Kidney (tissue), 22 donors: ENCODE results near the gene CRYBA4. TPM values are rescaled to one million over a fixed set of nuclear protein-coding genes. Genes with fewer than 3 reads are reported as not detected.

ENCODE experiments used
- DNase-seq, 5 donors: peaks; one replicate each; pipeline ENCODE4 v3.0.0-alpha.2; 2013 to 2020
- FAIRE-seq: peaks from 2 replicates; lab custom pipeline; 2012; peaks lifted over from hg19 to GRCh38; lab: Jason Lieb, UNC
- H3K27ac ChIP-seq, 2 donors: one replicate each; pipeline ENCODE4 v1.7.0; 2013; ENCODE audit warnings: low read depth in 2 of 2, low read length in 2 of 2, inconsistent platforms in 1 of 2
- H3K27me3 ChIP-seq: one replicate; pipeline ENCODE4 v1.7.1; 2013; ENCODE audit warnings: low read length, inconsistent platforms; ENCODE audit not compliant: control insufficient read depth, insufficient read depth
- H3K36me3 ChIP-seq, 3 donors: one replicate each; pipeline versions ENCODE4 v1.7.0 to v1.7.1; 2013; ENCODE audit warnings: low read length in 3 of 3, control low read depth in 1 of 3, inconsistent platforms in 1 of 3; ENCODE audit not compliant: insufficient read depth in 3 of 3, control insufficient read depth in 2 of 3
- H3K4me1 ChIP-seq, 3 donors: one replicate each; pipeline versions ENCODE4 v1.7.0 to v1.7.1; 2013; ENCODE audit warnings: low read length in 3 of 3, inconsistent platforms in 1 of 3, low read depth in 1 of 3; ENCODE audit not compliant: control insufficient read depth in 2 of 3, insufficient read depth in 2 of 3
- H3K4me3 ChIP-seq, 3 donors: one replicate each; pipeline versions ENCODE4 v1.7.0 to v1.8.1; 2013; ENCODE audit warnings: low read length in 3 of 3, control low read depth in 1 of 3, inconsistent platforms in 1 of 3
- H3K9ac ChIP-seq, 3 donors: one replicate each; pipeline versions ENCODE4 v1.7.0 to v1.7.1; 2013; ENCODE audit warnings: low read length in 3 of 3, control low read depth in 1 of 3, inconsistent platforms in 1 of 3
- H3K9me3 ChIP-seq, 3 donors: one replicate each; pipeline versions ENCODE4 v1.7.0 to v1.7.1; 2013; ENCODE audit warnings: low read length in 3 of 3, control low read depth in 1 of 3, inconsistent platforms in 1 of 3; ENCODE audit not compliant: control insufficient read depth in 2 of 3, insufficient read depth in 1 of 3
- intact Hi-C: fragments of 100-400 bp; cut with DNase I; formaldehyde crosslinking; loops from one replicate; pipeline ENCODE4 v1.11.1; 2022
- long read RNA-seq, 10 donors: library from polyadenylated mRNA in 1 of 10; unstranded in 1 of 10; transcript quantifications; one replicate each; pipeline ENCODE4 v2.0.0 and lab custom pipeline, GENCODE V29; 2021 to 2026
- polyA plus RNA-seq: library from polyadenylated mRNA; stranded (reverse); fragments of 350-450 nt; fragmentation: Illumina TruSeq; extraction: RNeasy Lipid Tissue Mini Kit (QIAGEN cat#74804); gene quantifications from one replicate; pipeline ENCODE4 v1.2.3, GENCODE V29; 2014; ENCODE audit warnings: low read depth, low replicate concordance; ENCODE audit not compliant: insufficient read depth
- total RNA-seq: library from RNA; stranded (reverse); fragmentation: NEBNext Ultra II Directional; extraction: Animal tissue kit (Norgen Biotek cat#: 25700); gene quantifications from one replicate; pipeline ENCODE4 v1.2.1, GENCODE V29; 2021
- TF ChIP-seq, protein P1 (sequence below): IDR thresholded peaks from 3 replicates; pipeline ENCODE4 v1.5.1; 2012; ENCODE audit warnings: mild to moderate bottlenecking, moderate library complexity, borderline replicate concordance; ENCODE audit not compliant: insufficient read depth; ENCODE audit errors: extremely low read depth
- donor health status: control.
- donor health status: control.
- donor health status: control.
- donor health status: control.
- donor health status: control.
- donor health status: DM: yes; HTN: yes; CAD: no.
- donor health status: Normal renal cell carcinoma (clear cell type).

The CRYBA4 gene
- 0.41 TPM for total RNA-seq
- polyA plus RNA-seq: not detected
- long read RNA-seq, donor 1: 0 reads
- long read RNA-seq, donor 2: 0 reads
- long read RNA-seq, donor 3: 0 reads
- long read RNA-seq, donor 4: 0 reads
- long read RNA-seq, donor 5: 0 reads
- long read RNA-seq, donor 6: 0 reads
- long read RNA-seq, donor 7: 0 reads
- long read RNA-seq, donor 8: 0 reads
- long read RNA-seq, donor 9: 0 reads
- long read RNA-seq, donor 10: 0 reads

DNA sequence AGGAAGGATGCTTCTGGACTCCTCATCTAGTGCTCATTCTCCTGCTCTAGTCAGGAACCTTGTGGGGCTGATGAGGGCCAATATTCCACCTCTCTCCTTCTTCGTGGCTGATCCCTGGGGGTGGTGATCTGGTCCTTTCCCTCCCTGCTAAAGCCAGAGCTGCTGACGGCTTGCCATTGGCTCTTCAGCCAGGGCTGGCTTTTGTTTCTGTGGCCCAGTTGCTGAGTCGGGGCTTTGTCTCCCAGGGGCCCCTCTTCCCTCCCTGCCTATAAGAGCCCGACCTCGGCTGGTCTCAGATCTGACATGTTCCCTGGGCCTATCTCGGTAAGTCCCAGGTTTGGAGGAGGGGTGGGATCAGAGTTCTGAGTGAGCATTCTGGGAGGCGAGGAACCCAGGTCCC is at the start of gene CRYBA4:
Gene CRYBA4 (plus strand): TSS at position 301 of the 400 bp plus-strand sequence. CDS start 634 bp downstream, outside the sequence.
- Histone ChIP-seq H3K9ac (no peak within 1 kb of the TSS), H3K4me3 (no peak within 1 kb of the TSS), H3K4me1 (no peaks in the 10 kb centered on the region), H3K27ac (no peak within 1 kb of the TSS), H3K9me3 (no peaks in the 10 kb centered on the region), H3K27me3 (no peaks in the 10 kb centered on the region), H3K36me3 (no peaks in the 10 kb centered on the region)
- DNase-seq (no peak), FAIRE-seq (no peak)
- TF ChIP-seq, protein P1, sequence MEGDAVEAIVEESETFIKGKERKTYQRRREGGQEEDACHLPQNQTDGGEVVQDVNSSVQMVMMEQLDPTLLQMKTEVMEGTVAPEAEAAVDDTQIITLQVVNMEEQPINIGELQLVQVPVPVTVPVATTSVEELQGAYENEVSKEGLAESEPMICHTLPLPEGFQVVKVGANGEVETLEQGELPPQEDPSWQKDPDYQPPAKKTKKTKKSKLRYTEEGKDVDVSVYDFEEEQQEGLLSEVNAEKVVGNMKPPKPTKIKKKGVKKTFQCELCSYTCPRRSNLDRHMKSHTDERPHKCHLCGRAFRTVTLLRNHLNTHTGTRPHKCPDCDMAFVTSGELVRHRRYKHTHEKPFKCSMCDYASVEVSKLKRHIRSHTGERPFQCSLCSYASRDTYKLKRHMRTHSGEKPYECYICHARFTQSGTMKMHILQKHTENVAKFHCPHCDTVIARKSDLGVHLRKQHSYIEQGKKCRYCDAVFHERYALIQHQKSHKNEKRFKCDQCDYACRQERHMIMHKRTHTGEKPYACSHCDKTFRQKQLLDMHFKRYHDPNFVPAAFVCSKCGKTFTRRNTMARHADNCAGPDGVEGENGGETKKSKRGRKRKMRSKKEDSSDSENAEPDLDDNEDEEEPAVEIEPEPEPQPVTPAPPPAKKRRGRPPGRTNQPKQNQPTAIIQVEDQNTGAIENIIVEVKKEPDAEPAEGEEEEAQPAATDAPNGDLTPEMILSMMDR: no peak
- intact Hi-C loops: no loop called here

DNA sequence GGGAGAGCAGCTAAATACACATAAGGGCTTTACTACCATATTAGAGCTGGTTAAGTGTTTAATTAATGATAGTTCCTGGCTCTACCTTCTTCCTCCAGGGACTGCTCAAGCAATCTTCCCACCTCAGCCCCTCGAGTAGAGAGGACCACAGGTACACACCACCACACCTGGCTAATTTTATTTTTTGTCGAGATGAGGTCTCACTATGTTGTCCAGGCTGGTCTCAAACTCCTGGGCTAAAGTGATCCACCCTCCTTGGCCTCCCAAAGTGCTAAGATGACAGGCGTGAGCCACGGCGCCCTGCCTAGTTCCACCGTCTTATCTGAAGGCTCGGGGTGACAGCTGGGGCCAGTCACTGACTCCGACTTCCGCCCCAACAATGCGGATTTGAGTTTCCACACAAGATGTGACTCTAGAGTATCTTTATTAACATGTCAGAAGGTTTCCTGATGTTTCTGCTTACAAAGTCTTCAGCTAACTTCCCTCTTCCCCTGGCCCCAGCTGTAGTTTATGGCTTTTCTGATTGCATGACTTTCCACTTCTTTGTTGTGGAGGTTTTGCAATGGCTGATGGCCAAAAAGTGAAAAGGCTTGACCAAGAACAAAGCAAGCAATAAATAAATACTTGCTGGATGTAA is 48.6 kb upstream of the CRYBA4 start:
- peak in 4 of 5 donors; percentile 61 to 96 (median 84) for DNase-seq
- Histone ChIP-seq H3K4me1 (peaks cover 0 to 11% (median 4%) of the 10 kb centered on the region in 3 donors), H3K27me3 (no peaks in the 10 kb centered on the region), H3K27ac (peak overlapping the region; percentile 54 to 76), H3K4me3 (no peak overlapping the region), H3K9ac (no peak overlapping the region), H3K36me3 (no peaks in the 10 kb centered on the region), H3K9me3 (no peaks in the 10 kb centered on the region)
- FAIRE-seq: no peak
- TF ChIP-seq, protein P1: no peak
- intact Hi-C loops: no loop called here

DNA sequence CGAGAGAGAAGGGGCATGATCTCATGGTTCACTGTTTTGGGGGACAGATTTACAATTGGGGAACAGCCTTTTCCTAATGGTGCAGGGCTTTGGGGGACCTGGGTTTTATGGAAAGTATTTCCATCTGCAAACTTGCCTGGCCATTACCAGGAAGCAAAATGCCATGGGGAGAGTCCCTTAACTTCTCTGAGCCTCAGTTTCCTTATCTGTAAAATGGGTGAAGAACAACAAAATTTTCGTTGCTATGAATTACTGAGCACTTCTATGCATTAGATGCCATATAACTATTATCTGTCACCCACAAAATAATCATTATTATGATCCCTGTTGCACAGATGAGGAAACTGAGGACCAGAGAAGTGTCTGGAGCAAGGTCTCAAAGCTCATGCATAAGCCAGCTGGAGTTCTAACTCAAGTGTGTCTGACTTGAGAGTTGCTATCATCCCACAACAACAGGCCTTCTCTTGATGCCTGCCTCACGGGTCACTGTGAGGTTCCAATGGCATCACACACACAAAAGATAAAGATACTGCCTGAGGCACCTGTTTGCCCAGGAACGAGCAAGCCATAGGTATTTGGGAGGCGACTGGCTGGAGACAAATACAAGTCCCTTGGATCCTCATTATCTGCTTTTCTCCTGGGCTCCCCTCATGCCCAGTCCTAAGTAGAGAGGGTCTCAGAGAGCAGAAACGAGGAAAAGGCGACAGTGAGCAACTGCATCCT is 47.6 kb upstream of the CRYBA4 start:
- Histone ChIP-seq H3K36me3 (no peaks in the 10 kb centered on the region), H3K4me3 (no peak overlapping the region), H3K9ac (no peak overlapping the region), H3K27ac (peak overlapping the region in 1 of 2 donors; percentile 44), H3K4me1 (peaks cover 0 to 11% (median 4%) of the 10 kb centered on the region in 3 donors), H3K9me3 (no peaks in the 10 kb centered on the region), H3K27me3 (no peaks in the 10 kb centered on the region)
- intact Hi-C loops: no loop called here
- FAIRE-seq (no peak), DNase-seq (peak in 1 of 5 donors; percentile 2)
- TF ChIP-seq, protein P1: no peak
